Mucosa of rectum (tissue), 2 donors: ENCODE data around the gene CUL4A.

Experiments used
- H3K27ac ChIP-seq, 2 donors: one replicate each; pipeline ENCODE4 v1.7.0; 2013; ENCODE audit warnings: inconsistent platforms in 2 of 2, low read depth in 2 of 2, low read length in 2 of 2
- H3K27me3 ChIP-seq, 2 donors: one replicate each; pipeline ENCODE4 v1.7.0; 2013; ENCODE audit warnings: low read length in 2 of 2; ENCODE audit not compliant: control insufficient read depth in 2 of 2, insufficient read depth in 2 of 2
- H3K36me3 ChIP-seq, 2 donors: one replicate each; pipeline ENCODE4 v1.7.0; 2013; ENCODE audit warnings: low read length in 2 of 2; ENCODE audit not compliant: control insufficient read depth in 2 of 2, insufficient read depth in 2 of 2
- H3K4me1 ChIP-seq, 2 donors: one replicate each; pipeline ENCODE4 v1.7.0; 2013; ENCODE audit warnings: low read length in 2 of 2, mild to moderate bottlenecking in 1 of 2; ENCODE audit not compliant: control insufficient read depth in 2 of 2, insufficient read depth in 2 of 2
- H3K4me3 ChIP-seq, 2 donors: one replicate each; pipeline ENCODE4 v1.7.0; 2013; ENCODE audit warnings: low read length in 2 of 2
- H3K9ac ChIP-seq, 2 donors: one replicate each; pipeline ENCODE4 v1.7.0; 2013; ENCODE audit warnings: low read length in 2 of 2, low read depth in 1 of 2, mild to moderate bottlenecking in 1 of 2
- H3K9me3 ChIP-seq, 2 donors: one replicate each; pipeline ENCODE4 v1.7.0; 2013; ENCODE audit warnings: low read length in 2 of 2; ENCODE audit not compliant: control insufficient read depth in 2 of 2
- donor health status: healthy.
- donor health status: Normal muscosa, but diverticular disease.

Gene CUL4A

GRCh38 chr13:113220877-113221276 lies 11.5 kb downstream of the CUL4A start:
- no peak overlapping the region for H3K9ac ChIP-seq
- peaks cover 8 to 12% of the 10 kb centered on the region in 2 donors for H3K4me1 ChIP-seq
- no peak overlapping the region for H3K4me3 ChIP-seq
- H3K36me3 ChIP-seq: peaks cover 31 to 52% of the 10 kb centered on the region in 2 donors
- no peaks in the 10 kb centered on the region for H3K27me3 ChIP-seq
- no peak overlapping the region for H3K27ac ChIP-seq
- no peaks in the 10 kb centered on the region for H3K9me3 ChIP-seq

GRCh38 chr13:113223070-113223469 lies 13.7 kb downstream of the CUL4A start:
- no peak overlapping the region for H3K4me3 ChIP-seq
- no peak overlapping the region for H3K9ac ChIP-seq
- H3K27ac ChIP-seq: no peak overlapping the region
- no peaks in the 10 kb centered on the region for H3K27me3 ChIP-seq
- no peaks in the 10 kb centered on the region for H3K9me3 ChIP-seq
- peaks cover 42 to 68% of the 10 kb centered on the region in 2 donors for H3K36me3 ChIP-seq
- H3K4me1 ChIP-seq: peaks cover 2 to 4% of the 10 kb centered on the region in 2 donors

- Histone ChIP-seq H3K36me3 (peaks cover 52 to 73% of the 10 kb centered on the region in 2 donors), H3K27ac (no peak overlapping the region), H3K4me1 (peaks cover 2 to 4% of the 10 kb centered on the region in 2 donors), H3K4me3 (no peak overlapping the region), H3K9ac (no peak overlapping the region), H3K27me3 (no peaks in the 10 kb centered on the region), H3K9me3 (no peaks in the 10 kb centered on the region)
Measured at GRCh38 chr13:113224486-113224885, 15.1 kb downstream of the CUL4A start.

GRCh38 chr13:113225515-113225914 lies 16.1 kb downstream of the CUL4A start:
- Histone ChIP-seq H3K27ac (no peak overlapping the region), H3K27me3 (no peaks in the 10 kb centered on the region), H3K4me3 (no peak overlapping the region), H3K9me3 (no peaks in the 10 kb centered on the region), H3K36me3 (peaks cover 59 to 75% of the 10 kb centered on the region in 2 donors), H3K9ac (no peak overlapping the region), H3K4me1 (no peaks in the 10 kb centered on the region)

GRCh38 chr13:113226873-113227450 lies 17.5 kb downstream of the CUL4A start:
- Histone ChIP-seq H3K27me3 (no peaks in the 10 kb centered on the region), H3K36me3 (peaks cover 54 to 71% of the 10 kb centered on the region in 2 donors), H3K9me3 (no peaks in the 10 kb centered on the region)

GRCh38 chr13:113229161-113229560 lies 19.7 kb downstream of the CUL4A start:
- Histone ChIP-seq H3K27ac (no peak overlapping the region), H3K9ac (no peak overlapping the region), H3K36me3 (peaks cover 52 to 67% of the 10 kb centered on the region in 2 donors), H3K27me3 (no peaks in the 10 kb centered on the region), H3K4me3 (no peak overlapping the region), H3K4me1 (no peaks in the 10 kb centered on the region), H3K9me3 (no peaks in the 10 kb centered on the region)

More at GRCh38 chr13:113226873-113227450, 17.5 kb downstream of the CUL4A start:
- Histone ChIP-seq H3K4me3 (no peak overlapping the region), H3K27ac (no peak overlapping the region), H3K4me1 (no peaks in the 10 kb centered on the region), H3K9ac (no peak overlapping the region)

GRCh38 chr13:113229791-113230190 lies 20.4 kb downstream of the CUL4A start:
- H3K4me1 ChIP-seq: no peaks in the 10 kb centered on the region
- no peaks in the 10 kb centered on the region for H3K9me3 ChIP-seq
- H3K27ac ChIP-seq: no peak overlapping the region
- no peak overlapping the region for H3K4me3 ChIP-seq
- no peak overlapping the region for H3K9ac ChIP-seq
- no peaks in the 10 kb centered on the region for H3K27me3 ChIP-seq
- peaks cover 52 to 65% of the 10 kb centered on the region in 2 donors for H3K36me3 ChIP-seq

- Histone ChIP-seq H3K36me3 (peaks cover 50 to 65% of the 10 kb centered on the region in 2 donors), H3K9me3 (no peaks in the 10 kb centered on the region), H3K27me3 (no peaks in the 10 kb centered on the region)
Measured at GRCh38 chr13:113231306-113232207, 22.1 kb downstream of the CUL4A start.

GRCh38 chr13:113232208-113233003 lies 23.0 kb downstream of the CUL4A start:
- H3K4me1 ChIP-seq: no peaks in the 10 kb centered on the region
- peaks cover 49 to 66% of the 10 kb centered on the region in 2 donors for H3K36me3 ChIP-seq
- H3K9me3 ChIP-seq: no peaks in the 10 kb centered on the region
- H3K27me3 ChIP-seq: no peaks in the 10 kb centered on the region
- H3K4me3 ChIP-seq: no peak overlapping the region
- H3K27ac ChIP-seq: no peak overlapping the region
- no peak overlapping the region for H3K9ac ChIP-seq

More at GRCh38 chr13:113231306-113232207, 22.1 kb downstream of the CUL4A start:
- Histone ChIP-seq H3K4me1 (no peaks in the 10 kb centered on the region), H3K9ac (no peak overlapping the region), H3K4me3 (no peak overlapping the region), H3K27ac (no peak overlapping the region)
